Neuronal stem cell (in vitro differentiated cells): ENCODE measurements around the gene MOCOS.

Experiments
- DNase-seq: peaks from one replicate; pipeline ENCODE4 v3.0.0-alpha.2; 2013; ENCODE audit warnings: low spot score
- H2AFZ ChIP-seq: one replicate; pipeline ENCODE4 v1.6.1; 2013; ENCODE audit warnings: mild to moderate bottlenecking, low read length, inconsistent platforms
- H2AK5ac ChIP-seq: 2 replicates; pipeline ENCODE4 v1.6.1; 2013; ENCODE audit warnings: low read depth, mild to moderate bottlenecking, inconsistent platforms, low read length, moderate library complexity, mixed read lengths
- H2BK120ac ChIP-seq: 2 replicates; pipeline ENCODE4 v1.6.1; 2013; ENCODE audit warnings: low read depth, mild to moderate bottlenecking, inconsistent platforms, low read length, moderate library complexity, mixed read lengths
- H2BK12ac ChIP-seq: one replicate; pipeline ENCODE4 v1.6.1; 2013; ENCODE audit warnings: low read length, inconsistent platforms
- H2BK15ac ChIP-seq: 2 replicates; pipeline ENCODE4 v1.6.1; 2013; ENCODE audit warnings: mild to moderate bottlenecking, low read length, inconsistent platforms, mixed read lengths
- H2BK5ac ChIP-seq: one replicate; pipeline ENCODE4 v1.6.1; 2013; ENCODE audit warnings: inconsistent platforms, mild to moderate bottlenecking, low read length, moderate library complexity
- H3K14ac ChIP-seq: one replicate; pipeline ENCODE4 v1.6.1; 2013; ENCODE audit warnings: low read length, inconsistent platforms
- H3K18ac ChIP-seq: 2 replicates; pipeline ENCODE4 v1.6.1; 2013; ENCODE audit warnings: low read length, inconsistent platforms
- H3K23ac ChIP-seq: 2 replicates; pipeline ENCODE4 v1.6.1; 2013; ENCODE audit warnings: low read depth, mild to moderate bottlenecking, mixed read lengths, low read length, inconsistent platforms; ENCODE audit not compliant: poor library complexity
- H3K27ac ChIP-seq: replicated peaks from 3 replicates; pipeline ENCODE4 v1.5.1; 2013; ENCODE audit warnings: low read length, inconsistent platforms
- H3K27me3 ChIP-seq, 3 experiments: 2 replicates each; pipeline ENCODE4 v1.6.1; 2013; ENCODE audit warnings: low read length in 3 of 3, mild to moderate bottlenecking in 2 of 3, inconsistent platforms in 1 of 3, low read depth in 1 of 3, mixed read lengths in 1 of 3, moderate library complexity in 1 of 3; ENCODE audit not compliant: control insufficient read depth in 3 of 3, insufficient read depth in 3 of 3
- H3K36me3 ChIP-seq, 2 donors: replicated peaks in 1 of 2; 2 replicates each; pipeline ENCODE4 v1.6.1; 2013; ENCODE audit warnings: low read length in 2 of 2; ENCODE audit not compliant: control insufficient read depth in 2 of 2, insufficient read depth in 2 of 2
- H3K4ac ChIP-seq: 2 replicates; pipeline ENCODE4 v1.6.1; 2013; ENCODE audit warnings: inconsistent platforms, mild to moderate bottlenecking, low read length, moderate library complexity
- H3K4me1 ChIP-seq, 2 donors: 1 replicate in 1 of 2; 2 replicates in 1 of 2; pipeline ENCODE4 v1.6.1; 2013; ENCODE audit warnings: low read length in 2 of 2, low read depth in 1 of 2; ENCODE audit not compliant: control insufficient read depth in 2 of 2, insufficient read depth in 1 of 2
- H3K4me2 ChIP-seq: one replicate; pipeline ENCODE4 v1.6.1; 2013; ENCODE audit warnings: mild to moderate bottlenecking, low read length, inconsistent platforms; ENCODE audit not compliant: insufficient read depth, poor library complexity, severe bottlenecking
- H3K4me3 ChIP-seq, 2 donors: 2 replicates each; pipeline ENCODE4 v1.5.1; 2013; ENCODE audit warnings: low read length in 2 of 2, mild to moderate bottlenecking in 2 of 2, inconsistent platforms in 1 of 2, moderate library complexity in 1 of 2
- H3K79me1 ChIP-seq: one replicate; pipeline ENCODE4 v1.6.1; 2013; ENCODE audit warnings: low read depth, mild to moderate bottlenecking, inconsistent platforms, low read length, moderate library complexity
- H3K9ac ChIP-seq: one replicate; pipeline ENCODE4 v1.6.1; 2013; ENCODE audit warnings: mild to moderate bottlenecking, low read depth, low read length, inconsistent platforms; ENCODE audit not compliant: poor library complexity
- H3K9me3 ChIP-seq, 2 donors: replicated peaks in 1 of 2; 2 replicates each; pipeline versions ENCODE3 to v1.6.1; 2013; ENCODE audit warnings: low read length in 2 of 2, mild to moderate bottlenecking in 2 of 2, inconsistent platforms in 1 of 2, low read depth in 1 of 2, mixed read lengths in 1 of 2, moderate library complexity in 1 of 2; ENCODE audit not compliant: control insufficient read depth in 2 of 2, insufficient read depth in 1 of 2
- H4K8ac ChIP-seq: one replicate; pipeline ENCODE4 v1.6.1; 2013; ENCODE audit warnings: low read depth, mild to moderate bottlenecking, inconsistent platforms, low read length, moderate library complexity
- H4K91ac ChIP-seq: one replicate; pipeline ENCODE4 v1.6.1; 2013; ENCODE audit warnings: low read length, low read depth, mild to moderate bottlenecking, inconsistent platforms; ENCODE audit not compliant: poor library complexity
- WGBS, 2 donors: extraction: QIAGEN DNeasy Blood & Tissue Kit; methylation state at CpG; one replicate each; pipeline ENCODE4 v1.1.7; 2013; ENCODE audit warnings: missing lambda C conversion rate in 2 of 2, mixed read lengths in 1 of 2; ENCODE audit not compliant: insufficient read length in 2 of 2, insufficient replicate concordance in 1 of 2; ENCODE audit errors: extremely low coverage in 2 of 2; 5-methylcytosine and 5-hydroxymethylcytosine counted together

The MOCOS gene

GRCh38 chr18:36303211-36303844 lies 116.0 kb downstream of the MOCOS start:
- no peak overlapping the region for H4K8ac ChIP-seq
- no peak overlapping the region for H4K91ac ChIP-seq
- peaks cover 0 to 15% of the 10 kb centered on the region in 2 donors for H3K9me3 ChIP-seq
- DNase-seq, result no peak
- no peaks in the 10 kb centered on the region for H3K27me3 ChIP-seq
- no CpG with 5 or more reads among the region's 6 CpGs for WGBS, 2 donors
- no peak overlapping the region for H3K9ac ChIP-seq
- H3K4ac ChIP-seq, result no peak overlapping the region
- H3K4me2 ChIP-seq, result no peak overlapping the region
- no peak overlapping the region for H2BK5ac ChIP-seq
- H3K23ac ChIP-seq, result no peak overlapping the region
- H3K79me1 ChIP-seq, result peaks cover 5% of the 10 kb centered on the region
- H2BK15ac ChIP-seq, result no peak overlapping the region
- no peak overlapping the region for H2AK5ac ChIP-seq
- H3K14ac ChIP-seq, result no peak overlapping the region
- H3K18ac ChIP-seq, result no peak overlapping the region
- H3K4me1 ChIP-seq, result peaks cover 13 to 16% of the 10 kb centered on the region in 2 donors
- H3K4me3 ChIP-seq, result no peak overlapping the region
- peaks cover 0 to 35% of the 10 kb centered on the region in 2 donors for H3K36me3 ChIP-seq
- H3K27ac ChIP-seq, result no peak overlapping the region
- H2BK120ac ChIP-seq, result no peak overlapping the region
- H2BK12ac ChIP-seq, result no peak overlapping the region
- no peak overlapping the region for H2AFZ ChIP-seq

- H4K8ac ChIP-seq, result no peak overlapping the region
- H3K9ac ChIP-seq, result no peak overlapping the region
- H4K91ac ChIP-seq, result no peak overlapping the region
- no peak overlapping the region for H2AK5ac ChIP-seq
- no peak overlapping the region for H3K4me3 ChIP-seq
- no peak overlapping the region for H2AFZ ChIP-seq
- no peak overlapping the region for H2BK12ac ChIP-seq
- no peak overlapping the region for H3K18ac ChIP-seq
- H3K23ac ChIP-seq, result no peak overlapping the region
- no peak overlapping the region for H3K4ac ChIP-seq
- H3K27me3 ChIP-seq, result no peaks in the 10 kb centered on the region
- H2BK120ac ChIP-seq, result no peak overlapping the region
- H3K79me1 ChIP-seq, result peaks cover 5% of the 10 kb centered on the region
- H3K14ac ChIP-seq, result no peak overlapping the region
- H3K36me3 ChIP-seq, result peaks cover 0 to 39% of the 10 kb centered on the region in 2 donors
- H3K4me2 ChIP-seq, result no peak overlapping the region
- no peak overlapping the region for H3K27ac ChIP-seq
- WGBS, 2 donors, result no CpG with 5 or more reads among the region's 3 CpGs
- DNase-seq, result no peak
- no peak overlapping the region for H2BK15ac ChIP-seq
- no peak overlapping the region for H2BK5ac ChIP-seq
- H3K4me1 ChIP-seq, result peaks cover 6 to 16% of the 10 kb centered on the region in 2 donors
- H3K9me3 ChIP-seq, result peaks cover 0 to 7% of the 10 kb centered on the region in 2 donors
These were observed 117.4 kb downstream of the MOCOS start for GRCh38 chr18:36304723-36305122.

GRCh38 chr18:36305375-36305774 lies 118.1 kb downstream of the MOCOS start:
- H2AFZ ChIP-seq, result no peak overlapping the region
- no peak overlapping the region for H2BK12ac ChIP-seq
- no peak overlapping the region for H3K4me3 ChIP-seq
- no peak overlapping the region for H4K91ac ChIP-seq
- H3K27me3 ChIP-seq, result no peaks in the 10 kb centered on the region
- H3K4me2 ChIP-seq, result no peak overlapping the region
- peaks cover 7% of the 10 kb centered on the region for H3K79me1 ChIP-seq
- no peak overlapping the region for H3K18ac ChIP-seq
- H3K23ac ChIP-seq, result no peak overlapping the region
- no peak overlapping the region for H2BK15ac ChIP-seq
- H3K9me3 ChIP-seq, result peaks cover 0 to under 1% of the 10 kb centered on the region in 2 donors
- H3K36me3 ChIP-seq, result peaks cover 0 to 35% of the 10 kb centered on the region in 2 donors
- H2BK5ac ChIP-seq, result no peak overlapping the region
- WGBS, 2 donors, result no CpG with 5 or more reads among the region's 2 CpGs
- H2AK5ac ChIP-seq, result no peak overlapping the region
- no peak overlapping the region for H4K8ac ChIP-seq
- no peak for DNase-seq
- no peak overlapping the region for H2BK120ac ChIP-seq
- H3K4ac ChIP-seq, result no peak overlapping the region
- no peak overlapping the region for H3K14ac ChIP-seq
- H3K9ac ChIP-seq, result no peak overlapping the region
- peaks cover 6 to 16% of the 10 kb centered on the region in 2 donors for H3K4me1 ChIP-seq
- no peak overlapping the region for H3K27ac ChIP-seq

- H3K4me1 ChIP-seq, result peaks cover 10 to 22% of the 10 kb centered on the region in 2 donors
- H3K79me1 ChIP-seq, result peaks cover 6% of the 10 kb centered on the region
- no peak overlapping the region for H2BK12ac ChIP-seq
- no peak overlapping the region for H2AFZ ChIP-seq
- no peak overlapping the region for H2BK15ac ChIP-seq
- H2BK120ac ChIP-seq, result no peak overlapping the region
- H3K27ac ChIP-seq, result no peak overlapping the region
- no peaks in the 10 kb centered on the region for H3K9me3 ChIP-seq
- no peaks in the 10 kb centered on the region for H3K27me3 ChIP-seq
- H3K14ac ChIP-seq, result no peak overlapping the region
- H2AK5ac ChIP-seq, result no peak overlapping the region
- H4K8ac ChIP-seq, result no peak overlapping the region
- H3K23ac ChIP-seq, result no peak overlapping the region
- no peak overlapping the region for H2BK5ac ChIP-seq
- peaks cover 0 to 29% of the 10 kb centered on the region in 2 donors for H3K36me3 ChIP-seq
- H3K4me3 ChIP-seq, result no peak overlapping the region
- no peak overlapping the region for H4K91ac ChIP-seq
- no peak overlapping the region for H3K9ac ChIP-seq
- no peak overlapping the region for H3K4ac ChIP-seq
- no peak overlapping the region for H3K4me2 ChIP-seq
- H3K18ac ChIP-seq, result no peak overlapping the region
- DNase-seq, result no peak
These were observed 120.2 kb downstream of the MOCOS start for GRCh38 chr18:36307513-36307912.
